KMS-11 (cell line): ENCODE measurements around the gene ASB4.

Experiments
- H2AFZ ChIP-seq: fragments of 200-600 bp; sonication (generic); 2 replicates; pipeline ENCODE4 v1.6.1; 2016; ENCODE audit warnings: antibody characterized with exemption, mixed run types, low read depth
- H3K27ac ChIP-seq: fragments of 200-600 bp; sonication (generic); 2 replicates; pipeline ENCODE4 v1.6.1; 2016; ENCODE audit warnings: mild to moderate bottlenecking, mixed run types
- H3K27me3 ChIP-seq: fragments of 200-600 bp; sonication (generic); 2 replicates; pipeline ENCODE4 v1.6.1; 2017; ENCODE audit warnings: mild to moderate bottlenecking, low read depth, mixed run types, moderate library complexity; ENCODE audit not compliant: insufficient read depth
- H3K36me3 ChIP-seq: fragments of 200-600 bp; sonication (generic); 2 replicates; pipeline ENCODE4 v1.6.1; 2017; ENCODE audit warnings: mild to moderate bottlenecking, mixed run types; ENCODE audit not compliant: insufficient read depth
- H3K4me1 ChIP-seq: fragments of 200-600 bp; sonication (generic); 2 replicates; pipeline ENCODE4 v1.6.1; 2016; ENCODE audit warnings: mild to moderate bottlenecking, low read depth, mixed run types; ENCODE audit not compliant: poor library complexity, severe bottlenecking
- H3K4me2 ChIP-seq: fragments of 200-600 bp; sonication (generic); 2 replicates; pipeline ENCODE4 v1.7.0; 2016; ENCODE audit warnings: mild to moderate bottlenecking, mixed run types
- H3K4me3 ChIP-seq: fragments of 200-600 bp; sonication (generic); IDR thresholded peaks from 2 replicates; pipeline ENCODE4 v1.6.1; 2017; ENCODE audit warnings: low read depth, low read length, mixed read lengths; ENCODE audit not compliant: insufficient read depth
- H3K79me2 ChIP-seq: fragments of 200-600 bp; sonication (generic); 2 replicates; pipeline ENCODE4 v1.6.1; 2016; ENCODE audit warnings: low read depth, mixed run types; ENCODE audit not compliant: insufficient read depth
- H3K9ac ChIP-seq: fragments of 200-600 bp; sonication (generic); 2 replicates; pipeline ENCODE4 v1.6.1; 2016; ENCODE audit warnings: mild to moderate bottlenecking, mixed run types
- H4K20me1 ChIP-seq: fragments of 200-600 bp; sonication (generic); 2 replicates; pipeline ENCODE4 v1.6.1; 2016; ENCODE audit warnings: mild to moderate bottlenecking, mixed run types; ENCODE audit not compliant: insufficient read depth
- TF ChIP-seq, protein P1 (sequence below): fragments of 200-600 bp; sonication (generic); conservative IDR thresholded peaks from 2 replicates; pipeline ENCODE4 v1.6.1; 2017; ENCODE audit warnings: low read depth, mild to moderate bottlenecking, antibody characterized with exemption, low read length, moderate library complexity, mixed read lengths

Gene ASB4

DNA sequence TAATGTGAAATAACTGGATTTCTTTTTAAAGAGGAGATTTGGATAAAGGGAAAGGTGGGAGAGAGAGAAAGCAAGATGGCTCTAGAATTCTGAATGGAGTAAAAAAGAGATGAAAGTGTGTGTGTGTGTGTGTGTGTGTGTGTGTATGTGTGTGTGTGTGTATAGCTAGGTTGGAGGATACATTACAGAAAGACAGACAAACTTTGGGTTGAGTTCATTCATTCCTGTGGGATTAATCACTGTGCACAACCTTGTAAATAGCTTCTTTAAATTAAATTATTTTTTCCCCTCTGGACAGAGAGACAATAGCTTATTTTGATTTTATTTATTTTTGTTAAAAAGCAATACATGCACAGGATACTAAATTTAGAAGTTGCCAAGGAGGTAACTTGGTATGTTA, 7.5 kb downstream of the ASB4 start:
- Histone ChIP-seq H3K9ac (no peak overlapping the region), H4K20me1 (no peaks in the 10 kb centered on the region), H3K4me3 (no peak overlapping the region), H3K4me2 (no peak overlapping the region), H3K4me1 (peaks cover 5% of the 10 kb centered on the region), H3K79me2 (no peaks in the 10 kb centered on the region), H3K27ac (no peak overlapping the region), H3K36me3 (no peaks in the 10 kb centered on the region), H3K27me3 (no peaks in the 10 kb centered on the region), H2AFZ (no peak overlapping the region)
- TF ChIP-seq, protein P1, sequence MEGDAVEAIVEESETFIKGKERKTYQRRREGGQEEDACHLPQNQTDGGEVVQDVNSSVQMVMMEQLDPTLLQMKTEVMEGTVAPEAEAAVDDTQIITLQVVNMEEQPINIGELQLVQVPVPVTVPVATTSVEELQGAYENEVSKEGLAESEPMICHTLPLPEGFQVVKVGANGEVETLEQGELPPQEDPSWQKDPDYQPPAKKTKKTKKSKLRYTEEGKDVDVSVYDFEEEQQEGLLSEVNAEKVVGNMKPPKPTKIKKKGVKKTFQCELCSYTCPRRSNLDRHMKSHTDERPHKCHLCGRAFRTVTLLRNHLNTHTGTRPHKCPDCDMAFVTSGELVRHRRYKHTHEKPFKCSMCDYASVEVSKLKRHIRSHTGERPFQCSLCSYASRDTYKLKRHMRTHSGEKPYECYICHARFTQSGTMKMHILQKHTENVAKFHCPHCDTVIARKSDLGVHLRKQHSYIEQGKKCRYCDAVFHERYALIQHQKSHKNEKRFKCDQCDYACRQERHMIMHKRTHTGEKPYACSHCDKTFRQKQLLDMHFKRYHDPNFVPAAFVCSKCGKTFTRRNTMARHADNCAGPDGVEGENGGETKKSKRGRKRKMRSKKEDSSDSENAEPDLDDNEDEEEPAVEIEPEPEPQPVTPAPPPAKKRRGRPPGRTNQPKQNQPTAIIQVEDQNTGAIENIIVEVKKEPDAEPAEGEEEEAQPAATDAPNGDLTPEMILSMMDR: no peak

DNA sequence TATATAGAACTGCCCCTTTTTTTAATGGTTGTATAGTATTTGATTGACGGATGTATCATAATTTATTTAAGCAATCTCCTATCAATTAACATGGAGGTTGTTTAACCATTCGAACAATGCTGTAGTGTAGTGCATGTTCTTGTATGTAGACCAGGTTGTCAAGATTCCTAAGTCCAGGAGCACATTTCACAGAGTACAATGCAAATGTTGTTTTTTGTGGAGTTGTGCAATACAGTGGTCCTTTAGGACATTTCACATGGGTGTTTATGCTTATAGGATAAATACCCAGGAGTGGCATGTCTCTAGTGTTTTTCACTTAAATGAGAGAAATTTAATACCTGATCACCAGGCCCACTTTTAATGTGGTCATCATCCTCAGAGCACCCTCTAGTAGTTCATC, 8.1 kb downstream of the ASB4 start:
- TF ChIP-seq, protein P1: no peak
- H3K27me3 ChIP-seq: no peaks in the 10 kb centered on the region
- no peak overlapping the region for H2AFZ ChIP-seq
- H3K4me2 ChIP-seq: no peak overlapping the region
- H3K4me1 ChIP-seq: peaks cover 5% of the 10 kb centered on the region
- H4K20me1 ChIP-seq: no peaks in the 10 kb centered on the region
- no peaks in the 10 kb centered on the region for H3K36me3 ChIP-seq
- H3K4me3 ChIP-seq: no peak overlapping the region
- H3K27ac ChIP-seq: no peak overlapping the region
- H3K79me2 ChIP-seq: no peaks in the 10 kb centered on the region
- no peak overlapping the region for H3K9ac ChIP-seq

DNA sequence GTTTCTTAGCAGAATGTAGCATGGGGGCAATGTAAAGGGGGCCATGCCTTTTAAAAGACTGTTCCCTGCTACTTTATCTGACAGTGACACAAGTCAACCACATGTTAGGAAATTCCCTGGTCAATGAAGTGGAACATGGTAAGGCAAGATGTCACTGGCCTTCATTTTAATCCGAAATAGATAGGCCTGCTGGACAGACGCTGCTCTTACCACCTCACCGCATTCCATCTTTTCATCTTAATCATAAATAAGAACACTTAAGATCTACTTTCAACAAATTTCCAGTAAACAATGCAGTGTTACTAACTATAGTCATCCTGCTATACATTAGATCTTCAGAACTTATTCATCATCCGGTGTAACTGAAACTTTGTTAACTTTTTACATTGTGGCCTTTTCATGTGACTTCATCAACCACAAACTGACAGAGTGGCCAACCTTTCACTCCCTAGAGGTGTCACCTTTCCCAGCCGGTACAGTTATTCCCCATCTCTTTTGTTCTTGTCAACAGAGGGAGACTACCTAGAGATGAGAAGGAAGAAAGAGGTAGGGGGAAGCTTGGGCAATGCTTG, 15.6 kb downstream of the ASB4 start:
- Histone ChIP-seq H4K20me1 (no peaks in the 10 kb centered on the region), H3K9ac (peak overlapping the region; percentile 46), H3K27ac (peak overlapping the region; percentile 59), H3K4me1 (peaks cover 42% of the 10 kb centered on the region), H3K4me2 (peak overlapping the region; percentile 75), H3K27me3 (no peaks in the 10 kb centered on the region), H3K79me2 (no peaks in the 10 kb centered on the region), H3K36me3 (no peaks in the 10 kb centered on the region), H3K4me3 (no peak overlapping the region), H2AFZ (peak overlapping the region; percentile 31)
- TF ChIP-seq, protein P1: no peak

DNA sequence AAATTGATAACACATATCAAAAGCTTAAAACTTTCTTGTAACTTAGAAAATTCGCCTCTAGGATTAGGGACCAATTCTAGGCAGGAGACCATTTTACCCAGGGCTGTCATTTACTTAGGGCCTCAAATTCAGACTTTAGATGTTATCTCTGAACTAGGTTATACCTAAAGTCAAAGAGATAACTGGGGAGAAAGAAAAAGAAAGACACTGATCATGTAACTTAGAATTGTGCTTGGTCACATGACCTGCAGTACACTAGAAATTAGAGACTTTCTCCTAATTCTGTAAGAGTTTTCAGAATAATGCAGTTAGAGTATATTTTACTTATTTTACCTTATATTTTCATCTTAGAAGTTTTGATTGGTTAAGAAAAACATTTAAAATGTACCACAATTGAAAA, 16.7 kb downstream of the ASB4 start:
- Histone ChIP-seq H3K27ac (no peak overlapping the region), H3K9ac (no peak overlapping the region), H3K4me2 (peak overlapping the region; percentile 75; the same call in 1 of the 2 replicates), H3K4me1 (peaks cover 42% of the 10 kb centered on the region), H3K36me3 (no peaks in the 10 kb centered on the region), H2AFZ (no peak overlapping the region), H3K4me3 (no peak overlapping the region), H3K79me2 (no peaks in the 10 kb centered on the region), H4K20me1 (no peaks in the 10 kb centered on the region), H3K27me3 (no peaks in the 10 kb centered on the region)
- TF ChIP-seq, protein P1: no peak
